IPS-NIHi7 (cell line): ENCODE measurements around the gene ATP11C.
"Not testable (repeated sequence)": the region's sequence is repeated elsewhere in the genome, so short reads cannot be mapped to it uniquely, and the experiment has no call there.

Source experiments
- DNase-seq: peaks from one replicate; pipeline ENCODE4 v3.0.0; 2012; ENCODE audit warnings: mixed read lengths; ENCODE audit errors: extremely low spot score

The ATP11C gene

GRCh38 chrX:139932901-139933796 is at the start of gene ATP11C:
ATP11C (minus strand) TSS chrX:139933053; CDS start chrX:139932042, 1,011 bp downstream.
- peak; percentile 89 for DNase-seq

DNA sequence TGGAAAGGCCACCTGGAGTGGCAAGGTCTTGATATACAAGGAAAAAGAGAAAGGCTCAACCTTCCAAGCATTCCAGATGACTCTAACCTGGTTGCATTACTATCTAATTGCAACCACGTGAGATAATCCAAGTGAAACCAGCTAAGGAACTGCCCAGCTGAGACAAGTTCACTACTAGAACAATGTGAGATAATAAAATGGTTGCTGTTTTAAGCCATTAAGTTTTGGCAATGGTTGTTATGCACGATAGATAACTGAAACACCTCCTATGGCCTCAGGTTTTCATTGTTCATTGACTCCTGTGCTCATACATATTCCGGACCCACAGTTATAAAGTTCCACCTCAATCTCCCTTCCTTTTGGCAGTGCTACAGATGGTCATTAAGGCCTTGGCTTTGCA is 41.6 kb upstream of the ATP11C start:
- no peak for DNase-seq

DNA sequence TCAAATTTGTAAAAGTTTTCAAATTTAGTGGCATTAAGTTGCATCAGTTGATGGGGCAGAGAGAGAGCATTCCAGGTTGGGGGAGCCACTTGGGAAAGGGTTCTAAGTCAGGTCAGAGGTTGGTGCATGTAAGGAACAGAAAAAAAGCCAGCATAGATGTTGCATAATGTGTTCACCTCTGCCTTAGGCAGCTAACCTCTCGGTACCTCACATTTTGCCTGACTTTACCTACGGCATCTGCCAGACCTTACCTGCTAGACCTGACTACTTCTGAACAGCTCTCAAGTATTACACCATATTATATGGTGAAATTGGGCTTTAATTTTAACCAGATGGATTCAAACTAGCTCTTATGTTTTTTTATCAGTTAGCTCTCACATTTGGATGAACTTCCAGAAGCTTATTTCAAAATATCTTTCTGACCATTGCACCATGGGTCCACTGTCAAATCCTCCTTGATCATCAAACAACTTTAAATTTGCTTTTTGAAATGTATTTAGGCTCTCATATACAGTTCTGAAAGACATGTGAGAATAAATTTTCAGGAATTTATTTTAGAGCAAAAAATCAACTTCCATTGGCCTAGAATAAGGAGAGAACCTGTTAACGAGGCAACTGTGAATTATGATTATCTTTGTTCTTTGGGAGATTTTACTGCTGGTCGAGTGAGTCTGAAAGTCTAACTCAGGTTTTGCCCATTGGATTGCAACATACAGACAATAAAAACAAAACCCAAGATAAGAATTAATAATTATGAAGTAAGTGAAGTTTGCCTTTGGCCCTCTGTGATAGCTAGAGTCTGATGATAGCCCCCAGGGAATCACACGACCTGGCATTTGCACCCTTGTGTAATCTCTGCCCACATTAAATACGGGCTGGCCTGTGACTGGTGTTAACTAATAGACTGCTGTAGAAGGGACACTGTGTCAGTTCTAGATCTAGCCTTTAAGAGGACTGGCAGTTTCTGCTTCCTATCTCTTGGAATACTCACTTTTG is 40.1 kb upstream of the ATP11C start:
- no peak for DNase-seq

DNA sequence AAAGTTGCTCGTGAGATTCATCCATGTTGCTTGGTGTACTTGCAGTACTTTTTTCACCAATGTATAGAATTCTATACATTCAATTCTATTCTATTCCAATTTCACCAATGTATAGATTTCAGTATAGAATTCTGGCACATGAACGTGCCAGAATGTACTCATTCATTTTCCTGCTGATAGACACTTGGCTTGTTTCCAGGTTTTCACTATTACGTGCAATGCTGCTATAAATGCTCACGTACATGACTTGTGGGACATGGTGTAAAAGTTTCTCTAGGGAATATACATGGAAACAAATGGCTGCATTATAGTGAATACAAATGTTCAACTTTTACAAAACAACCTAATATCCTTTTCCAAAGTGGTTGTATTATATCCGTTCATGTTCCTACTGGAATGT is 39.3 kb upstream of the ATP11C start:
- no peak for DNase-seq

GRCh38 chrX:139971394-139971749 is 38.5 kb upstream of the ATP11C start:
- DNase-seq = no peak

- no peak for DNase-seq
Observed at GRCh38 chrX:139969286-139969685, 36.4 kb upstream of the ATP11C start.

DNA sequence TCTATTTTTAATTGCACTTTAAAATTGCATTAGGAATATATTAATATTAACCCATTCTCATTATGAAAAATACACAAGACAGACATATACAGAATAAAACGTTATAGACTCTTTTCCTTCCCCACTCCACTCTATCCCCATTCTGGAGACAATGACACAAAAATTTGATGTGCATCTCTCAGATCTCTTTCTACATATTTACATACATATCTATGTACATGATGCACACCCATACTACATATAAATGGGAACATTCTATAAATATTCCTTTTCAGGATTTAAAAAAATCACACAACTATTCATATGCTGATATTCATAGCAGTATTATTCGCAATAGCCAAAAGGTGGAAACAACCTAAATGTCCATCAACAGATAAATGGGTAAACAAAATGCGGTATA is 34.9 kb upstream of the ATP11C start:
- DNase-seq = no peak

DNA sequence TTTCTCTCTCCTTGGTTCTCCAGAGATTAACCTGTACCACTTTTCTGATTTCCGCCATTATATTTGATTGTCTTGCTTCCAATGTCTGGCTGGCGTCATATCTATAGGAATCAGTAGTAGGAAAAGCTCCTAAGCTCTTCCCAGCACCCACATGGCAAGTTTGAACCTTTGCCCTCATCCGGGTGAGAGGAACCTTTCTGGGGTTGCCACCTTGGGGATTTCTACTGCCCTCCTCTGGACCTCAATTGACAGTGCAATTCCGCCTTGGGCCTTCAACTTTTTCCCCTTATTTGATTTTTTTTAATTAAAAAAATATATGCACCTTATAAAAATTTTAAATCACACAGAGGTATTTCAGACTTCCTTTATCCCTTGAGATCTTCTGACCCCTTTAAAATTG is 34.4 kb upstream of the ATP11C start:
- DNase-seq = peak; percentile 69

- not testable (repeated sequence) for DNase-seq
Observed at GRCh38 chrX:139966159-139966558, 33.3 kb upstream of the ATP11C start.

DNA sequence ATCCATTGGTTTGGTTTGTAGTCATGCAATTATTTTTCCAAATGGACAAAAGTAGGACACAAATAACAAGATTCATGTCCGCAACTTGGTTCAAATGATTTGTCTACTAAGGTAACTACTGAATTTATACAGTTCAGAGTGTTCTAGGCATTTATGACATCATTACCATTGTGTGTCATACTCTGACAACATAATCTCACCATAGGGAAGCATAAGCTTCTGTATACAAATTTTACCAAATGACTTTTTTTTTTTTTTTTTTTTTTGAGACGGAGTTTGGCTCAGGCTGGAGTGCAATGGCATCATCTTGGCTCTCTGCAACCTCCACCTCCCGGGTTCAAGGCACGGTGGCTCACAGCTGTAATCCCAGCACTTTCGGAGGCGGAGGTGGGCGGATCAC is 32.6 kb upstream of the ATP11C start, which contains the start of gene CXorf66:
CXorf66 (minus strand) TSS at position 101 of the 400 bp plus-strand sequence; CDS start at position 76, 25 bp downstream.
- no peak for DNase-seq

- DNase-seq = not testable (repeated sequence)
Observed at GRCh38 chrX:139961091-139961490, 28.2 kb upstream of the ATP11C start.

GRCh38 chrX:139949703-139950102 is 16.9 kb upstream of the ATP11C start:
- peak; percentile 53 for DNase-seq

DNA sequence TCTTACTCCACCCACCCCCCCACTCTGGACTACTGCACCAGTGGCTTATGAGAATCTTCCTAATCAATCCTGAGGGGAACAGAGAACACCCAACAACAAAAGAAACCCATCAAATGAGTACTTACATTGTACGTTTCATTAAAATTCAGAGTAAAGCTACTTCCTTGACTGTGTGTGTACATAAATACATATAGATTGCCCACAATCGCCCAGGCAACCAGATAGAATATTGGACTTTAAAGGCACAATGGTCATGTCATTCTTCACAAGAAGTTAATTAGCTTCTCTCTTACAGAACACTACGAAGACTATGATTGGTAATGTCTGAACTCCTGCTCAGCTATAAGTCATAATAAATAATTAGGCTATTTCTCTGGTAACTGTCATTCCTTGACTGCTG is 12.2 kb upstream of the ATP11C start:
- no peak for DNase-seq

DNA sequence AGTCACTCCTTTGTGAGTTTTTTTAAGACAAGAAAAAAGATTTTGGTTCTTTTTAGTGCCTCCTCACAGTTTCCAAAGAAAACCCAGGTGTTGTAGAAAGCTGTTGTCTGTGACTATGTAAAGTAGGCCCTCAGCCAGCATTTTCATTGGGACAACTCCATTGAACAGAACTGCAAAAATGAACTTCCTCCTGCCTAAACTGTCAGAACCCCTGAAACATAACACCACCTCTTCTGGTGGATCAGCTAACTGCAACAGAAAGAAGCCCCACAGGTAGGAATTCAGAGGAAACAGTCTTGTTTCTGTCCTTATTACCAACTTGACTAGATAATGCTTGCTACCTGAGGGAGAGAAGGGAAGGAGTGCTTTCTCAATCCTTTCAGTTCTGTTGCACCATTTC is 3.4 kb upstream of the ATP11C start:
- peak; percentile 44 for DNase-seq

GRCh38 chrX:139933904-139934303 is 1.1 kb upstream of the ATP11C start:
- DNase-seq = no peak

DNA sequence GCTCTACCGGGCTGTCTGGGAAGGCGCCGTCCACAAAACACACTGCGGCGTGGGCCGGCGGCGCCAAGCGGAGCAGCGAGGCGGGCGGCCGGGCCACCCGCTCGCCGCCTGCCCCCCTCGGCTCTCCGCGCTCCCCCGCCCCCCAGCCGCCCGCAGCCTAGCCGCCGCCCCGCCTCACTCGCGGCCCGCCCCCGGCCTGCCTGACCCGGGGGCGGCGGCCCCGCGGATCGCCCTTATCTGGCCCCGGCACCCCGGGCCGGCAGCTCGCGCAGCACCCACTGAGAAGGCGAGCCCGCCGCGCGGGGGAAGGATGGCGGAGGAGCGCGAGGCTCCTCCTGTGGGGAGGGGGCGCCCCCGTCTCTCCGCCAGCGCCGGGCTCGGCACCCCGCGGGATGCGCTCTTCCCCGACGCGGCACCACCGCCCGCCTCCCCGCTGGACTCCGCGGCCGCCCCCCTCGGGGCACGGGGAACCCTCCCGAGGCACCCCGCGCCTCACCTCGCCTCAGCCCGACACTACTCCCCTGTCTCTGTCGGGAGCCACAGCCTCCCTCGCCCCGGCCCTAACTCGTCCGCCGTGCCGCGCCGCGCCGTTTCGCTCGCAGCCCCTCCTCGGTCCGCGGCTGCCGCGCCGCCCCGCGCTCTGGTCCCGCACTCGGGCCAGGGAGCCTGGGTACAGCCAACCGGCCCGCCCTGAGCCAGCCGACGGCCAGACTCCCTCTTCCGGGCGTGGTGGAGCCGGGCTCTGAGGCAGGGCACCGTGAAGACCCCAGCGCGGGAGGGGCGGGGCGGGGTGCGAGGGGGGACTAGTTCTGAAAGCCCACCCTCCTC is 566 bp downstream of the ATP11C start:
- peak; percentile 64 for DNase-seq

GRCh38 chrX:139931646-139932072 is 1.2 kb downstream of the ATP11C start:
- DNase-seq = no peak

DNA sequence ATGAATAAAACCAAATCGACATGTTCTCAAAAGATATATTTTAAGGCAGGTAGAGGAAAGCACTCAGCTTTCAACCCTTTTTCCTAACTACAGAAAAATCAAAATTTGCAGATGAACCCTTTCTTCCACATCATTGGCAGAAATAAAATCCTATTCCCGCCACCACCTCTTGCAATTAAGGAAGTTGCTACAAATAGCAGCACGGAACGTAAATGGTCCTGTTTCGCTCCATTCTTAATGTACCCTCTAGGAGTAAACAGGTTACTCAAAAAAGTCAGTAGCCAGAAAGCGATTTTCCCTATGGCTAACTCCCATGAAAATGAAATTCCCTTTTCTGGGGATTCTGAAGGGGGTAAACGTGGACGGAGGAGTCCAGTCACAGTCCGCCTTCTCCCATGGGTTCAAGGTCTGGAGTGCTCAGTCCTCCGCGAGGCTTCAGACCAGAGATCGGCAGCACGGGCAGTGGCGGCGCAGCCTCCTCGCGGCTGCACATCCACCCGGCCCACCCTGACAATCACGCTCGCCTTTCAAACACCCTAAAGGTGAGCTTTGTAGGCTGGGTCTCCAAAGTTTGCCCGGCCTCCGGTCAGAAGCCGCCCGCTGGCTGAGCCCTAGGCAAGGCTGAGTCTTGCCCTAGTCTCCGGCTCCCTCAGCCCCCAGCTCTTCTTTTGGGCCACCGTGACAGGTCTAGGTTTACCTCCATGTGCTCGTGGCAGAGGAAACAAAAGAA is 1.8 kb downstream of the ATP11C start:
- peak; percentile 13 for DNase-seq

DNA sequence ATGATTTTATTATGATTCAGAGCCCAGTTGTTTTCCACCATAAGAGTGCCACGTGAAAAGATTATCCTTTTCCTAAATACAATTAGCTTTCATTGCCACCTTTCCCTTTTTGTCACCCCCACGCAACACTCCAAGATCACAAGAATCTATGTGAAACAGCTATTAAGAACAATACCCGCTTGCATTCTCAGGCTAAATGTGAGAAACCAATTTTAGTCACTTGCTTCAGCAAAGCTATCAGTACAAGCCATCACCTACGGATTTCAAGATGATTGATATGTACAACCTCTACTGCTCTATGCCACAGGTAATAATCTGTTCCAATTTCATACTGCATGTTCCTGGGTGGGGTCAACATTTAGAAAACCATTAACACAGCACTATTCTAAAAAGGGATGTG is 2.5 kb downstream of the ATP11C start:
- DNase-seq = no peak

- DNase-seq = no peak
Observed at GRCh38 chrX:139929876-139930275, 3.0 kb downstream of the ATP11C start.

DNA sequence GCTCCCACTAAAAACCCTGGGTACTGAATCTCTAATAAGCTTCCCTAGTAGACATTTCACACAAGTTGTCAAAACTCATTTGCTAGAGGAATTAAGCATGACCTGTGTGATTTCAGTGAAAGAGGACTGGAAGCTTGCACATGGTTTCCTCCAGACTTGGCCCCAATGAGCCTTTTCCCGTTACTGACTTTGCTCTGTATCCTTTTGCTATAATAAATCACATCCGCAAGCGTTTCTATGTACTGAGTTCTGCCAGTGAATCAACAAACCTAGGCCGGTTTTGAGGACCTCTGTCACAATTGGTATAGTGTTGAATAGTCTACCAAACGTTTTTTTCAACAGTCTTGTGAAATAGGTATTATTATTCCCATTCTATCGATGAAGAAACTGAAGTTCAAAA is 8.2 kb downstream of the ATP11C start:
- DNase-seq = no peak
